Ramos (cell line): Measurements from ENCODE around the gene AS3MT.
"Not testable (repeated sequence)": the region's sequence is repeated elsewhere in the genome, so short reads cannot be mapped to it uniquely, and the experiment has no call there.

Experiments
- in situ Hi-C: fragments of 300-500 bp; cut with MboI; formaldehyde crosslinking; loops from one replicate; pipeline ENCODE4 v1.14.3; 2022; ENCODE audit warnings: low sequenced_read_pairs; ENCODE audit not compliant: unreplicated experiment

AS3MT gene

DNA sequence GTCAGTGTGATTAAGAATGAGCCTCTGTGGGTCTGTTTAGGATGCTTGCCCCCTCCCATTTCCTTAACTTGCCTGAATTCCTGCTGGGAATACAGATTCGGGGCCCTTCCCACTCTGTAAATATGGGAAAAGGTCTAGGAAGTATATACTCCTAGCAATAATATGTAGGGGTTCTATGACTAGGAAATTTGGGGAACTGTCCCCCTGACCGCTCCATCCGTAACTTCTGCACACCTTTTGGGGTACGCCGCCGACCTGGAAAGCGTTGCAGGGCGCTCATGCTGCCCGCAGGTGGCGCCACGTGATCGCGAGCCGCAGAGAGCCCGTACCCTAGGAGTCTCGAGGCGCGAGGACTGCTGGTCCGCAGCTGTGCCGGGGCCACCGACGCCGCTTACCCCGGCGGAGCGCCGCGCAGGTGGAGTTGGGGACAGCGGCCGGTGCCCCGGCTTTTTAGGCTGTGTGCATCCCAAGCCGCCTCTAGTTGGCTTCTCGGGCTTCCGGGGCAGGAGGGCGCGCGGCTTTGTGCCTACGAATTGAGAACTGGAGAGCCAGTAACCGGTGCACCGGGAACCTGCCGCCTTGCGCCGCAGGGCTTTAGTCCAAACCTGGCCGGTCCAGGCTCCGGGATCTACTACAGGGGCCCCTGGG, 48.2 kb downstream of the AS3MT start:
- in situ Hi-C loops: loop anchor here (5.0 to 25.0 kb wide), 3 partner anchors 150 to 570 kb away; partner anchors contain the start of genes CALHM3 and NEURL1

DNA sequence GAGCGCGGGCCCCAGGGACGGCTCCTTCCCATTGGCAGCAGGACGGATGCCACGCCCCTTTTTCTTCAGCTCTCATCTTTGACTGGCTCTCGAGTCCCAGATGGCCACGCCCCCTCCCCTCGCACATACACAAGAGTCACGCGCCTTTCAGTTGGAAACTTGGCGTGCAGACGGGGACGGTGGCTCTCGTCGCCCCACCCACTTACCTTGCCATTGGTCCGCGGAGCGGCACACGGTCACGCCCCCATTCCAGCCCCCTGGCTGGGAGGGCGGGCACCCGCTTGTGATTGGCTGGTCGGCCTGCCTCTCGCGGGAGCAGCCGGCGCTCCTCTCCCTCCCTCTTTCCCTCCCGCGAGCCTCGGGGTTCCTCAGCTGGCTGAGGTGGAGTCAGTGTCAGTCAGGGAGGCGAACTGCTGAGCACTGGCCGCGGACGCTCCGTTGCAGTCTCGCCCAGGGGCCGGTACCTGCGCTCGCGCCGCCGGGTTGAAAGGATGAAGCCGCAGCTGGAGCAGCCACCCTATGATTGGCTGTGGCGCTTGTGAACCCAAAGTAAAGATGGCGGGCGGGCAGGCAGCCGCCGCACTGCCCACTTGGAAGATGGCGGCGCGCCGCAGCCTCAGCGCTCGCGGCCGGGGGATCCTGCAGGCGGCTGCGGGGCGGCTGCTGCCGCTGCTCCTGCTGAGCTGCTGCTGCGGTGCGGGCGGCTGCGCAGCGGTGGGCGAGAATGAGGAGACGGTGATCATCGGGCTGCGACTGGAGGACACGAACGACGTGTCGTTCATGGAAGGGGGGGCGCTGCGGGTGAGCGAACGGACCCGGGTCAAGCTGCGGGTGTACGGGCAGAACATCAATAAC, 48.9 kb downstream of the AS3MT start, which contains the start of gene CNNM2:
Gene CNNM2, plus strand, starts transcription at position 333 of the 855 bp plus-strand sequence. Its CDS starts 187 bp downstream, at position 520.
- in situ Hi-C loops: loop anchor here (5.0 to 25.0 kb wide), 3 partner anchors 149 to 569 kb away; partner anchors contain the start of genes CALHM3 and NEURL1

DNA sequence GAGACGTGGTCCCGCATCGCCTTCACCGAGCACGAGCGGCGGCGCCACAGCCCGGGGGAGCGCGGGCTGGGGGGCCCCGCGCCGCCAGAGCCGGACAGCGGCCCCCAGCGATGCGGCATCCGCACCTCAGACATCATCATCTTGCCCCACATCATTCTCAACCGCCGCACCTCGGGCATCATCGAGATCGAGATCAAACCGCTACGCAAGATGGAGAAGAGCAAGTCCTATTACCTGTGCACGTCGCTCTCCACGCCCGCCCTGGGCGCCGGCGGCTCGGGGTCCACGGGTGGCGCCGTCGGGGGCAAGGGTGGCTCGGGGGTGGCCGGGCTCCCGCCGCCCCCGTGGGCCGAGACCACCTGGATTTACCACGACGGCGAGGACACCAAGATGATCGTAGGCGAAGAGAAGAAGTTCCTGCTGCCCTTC, 49.6 kb downstream of the AS3MT start:
- in situ Hi-C loops: loop anchor here (5.0 to 25.0 kb wide), 3 partner anchors 148 to 568 kb away; partner anchors contain the start of genes CALHM3 and NEURL1

DNA sequence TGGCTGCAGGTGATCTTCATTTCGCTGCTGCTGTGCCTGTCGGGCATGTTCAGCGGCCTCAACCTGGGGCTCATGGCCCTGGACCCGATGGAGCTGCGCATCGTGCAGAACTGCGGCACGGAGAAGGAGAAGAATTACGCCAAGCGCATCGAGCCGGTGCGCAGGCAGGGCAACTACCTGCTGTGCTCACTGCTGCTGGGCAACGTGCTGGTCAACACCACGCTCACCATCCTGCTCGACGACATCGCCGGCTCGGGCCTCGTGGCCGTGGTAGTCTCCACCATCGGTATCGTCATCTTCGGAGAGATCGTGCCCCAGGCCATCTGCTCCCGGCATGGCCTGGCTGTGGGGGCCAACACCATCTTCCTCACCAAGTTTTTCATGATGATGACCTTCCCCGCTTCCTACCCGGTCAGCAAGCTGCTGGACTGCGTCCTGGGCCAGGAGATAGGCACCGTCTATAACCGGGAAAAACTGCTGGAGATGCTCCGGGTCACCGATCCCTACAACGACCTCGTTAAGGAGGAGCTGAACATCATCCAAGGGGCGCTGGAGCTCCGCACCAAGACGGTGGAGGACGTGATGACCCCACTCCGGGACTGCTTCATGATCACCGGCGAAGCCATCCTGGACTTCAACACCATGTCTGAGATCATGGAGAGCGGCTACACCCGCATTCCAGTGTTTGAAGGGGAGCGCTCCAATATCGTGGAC, 50.1 kb downstream of the AS3MT start:
- in situ Hi-C loops: loop anchor here (5.0 to 25.0 kb wide), 3 partner anchors 148 to 568 kb away; partner anchors contain the start of genes CALHM3 and NEURL1

DNA sequence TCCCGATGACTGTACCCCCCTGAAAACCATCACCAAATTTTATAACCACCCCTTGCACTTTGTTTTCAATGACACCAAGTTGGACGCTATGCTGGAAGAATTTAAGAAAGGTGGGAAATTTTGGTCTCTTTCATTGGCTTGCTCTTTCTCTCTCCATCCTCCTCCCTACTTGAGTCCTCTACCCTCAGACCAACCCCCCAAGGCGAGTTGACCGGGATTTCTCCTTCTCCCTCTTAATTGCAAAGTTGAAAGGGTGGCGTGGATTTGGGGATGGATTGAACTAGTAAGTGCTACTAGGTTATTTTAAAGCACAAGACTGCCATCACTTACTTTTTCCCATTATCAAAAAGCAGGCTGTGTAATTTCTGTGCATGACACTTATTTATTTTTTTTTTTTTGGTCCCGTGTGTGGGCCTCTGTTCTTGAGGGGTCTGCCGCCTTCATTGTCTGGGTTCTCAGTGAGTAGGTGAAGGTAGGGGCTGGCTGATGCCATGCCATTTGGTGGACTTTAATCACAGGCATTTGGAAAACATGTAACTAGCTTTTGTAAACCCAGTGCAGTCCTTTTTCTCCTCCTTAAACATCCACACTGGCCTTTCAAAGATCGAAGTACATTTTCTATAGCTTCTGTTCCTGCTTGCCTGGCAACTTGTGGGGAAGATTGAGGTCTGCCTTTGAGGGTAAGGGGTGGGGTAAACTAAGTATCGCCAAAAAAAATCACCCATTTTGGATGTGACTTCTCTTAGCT, 50.9 kb downstream of the AS3MT start:
- in situ Hi-C loops: loop anchor here (5.0 to 25.0 kb wide), 3 partner anchors 147 to 567 kb away; partner anchors contain the start of genes CALHM3 and NEURL1

DNA sequence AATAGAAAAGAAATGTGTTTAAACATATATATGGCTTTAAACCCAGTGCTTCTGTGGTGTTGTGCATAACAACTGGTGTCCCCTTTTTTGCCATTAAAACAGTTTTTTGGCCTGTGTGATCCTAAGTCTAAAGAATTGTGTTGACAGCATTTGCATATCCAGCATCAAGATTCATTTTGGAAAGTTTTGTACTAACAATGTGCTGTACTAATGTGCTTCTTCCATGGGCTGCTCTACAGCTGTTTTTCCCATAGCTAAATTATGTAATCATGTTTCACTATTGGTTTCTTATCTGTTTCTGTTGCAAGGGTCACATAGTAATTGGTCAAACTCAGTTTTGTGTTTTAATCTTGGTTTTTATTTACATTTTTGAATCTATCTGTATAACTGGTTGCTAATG, 54.3 kb downstream of the AS3MT start:
- in situ Hi-C loops: loop anchor here (25.0 kb wide), 1 partner anchor 564 kb away; the partner anchor contains the start of genes CALHM3 and NEURL1

DNA sequence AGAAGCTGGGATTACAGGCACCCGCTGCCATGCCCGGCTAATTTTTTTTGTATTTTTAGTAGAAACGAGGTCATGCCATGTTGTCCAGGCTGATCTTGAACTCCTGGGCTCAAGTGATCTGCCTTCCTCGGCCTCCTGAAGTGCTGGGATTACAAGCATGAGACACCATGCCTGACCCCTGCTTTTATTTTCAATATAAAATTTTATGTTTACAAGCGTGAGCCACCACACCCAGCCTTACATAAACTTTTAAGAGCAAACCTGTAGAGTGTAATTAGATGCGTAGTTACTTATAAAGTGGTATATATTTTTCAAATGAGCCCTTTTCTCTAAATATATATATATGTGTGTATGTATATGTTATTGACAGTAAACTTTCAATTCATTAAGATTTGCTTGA, 57.6 kb downstream of the AS3MT start:
- in situ Hi-C loops: no loop called here

DNA sequence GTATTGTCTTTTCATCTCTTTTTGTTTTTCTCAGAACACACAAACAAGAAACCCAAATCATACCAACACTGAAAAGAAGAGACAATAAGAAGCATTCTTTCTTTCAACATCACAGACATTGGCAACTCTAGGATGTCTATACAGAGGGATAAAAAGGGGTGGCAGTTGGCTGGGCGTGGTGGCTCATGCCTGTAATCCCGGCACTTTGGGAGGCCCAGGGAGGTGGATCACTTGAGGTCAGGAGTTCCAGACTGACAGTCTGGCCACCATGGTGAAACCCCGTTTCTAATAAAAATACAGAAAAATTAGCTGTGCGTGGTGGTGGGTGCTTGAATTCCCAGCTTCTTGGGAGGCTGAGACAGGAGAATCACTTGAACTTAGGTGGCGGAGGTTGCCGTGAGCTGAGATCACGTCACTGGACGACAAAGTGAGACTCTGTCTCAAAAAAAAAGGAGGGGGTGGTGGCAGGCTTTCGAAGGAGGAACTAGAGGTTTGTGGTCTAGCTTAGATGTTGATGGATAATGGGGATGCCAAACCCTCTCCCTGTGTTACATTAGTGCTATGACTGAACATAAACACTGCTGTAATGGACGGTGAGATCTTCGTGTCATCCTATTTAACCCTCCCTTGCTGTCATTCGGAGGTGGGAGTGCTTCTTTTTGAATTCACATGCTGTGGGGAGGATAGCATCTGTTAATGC, 58.2 kb downstream of the AS3MT start:
- in situ Hi-C loops: no loop called here

DNA sequence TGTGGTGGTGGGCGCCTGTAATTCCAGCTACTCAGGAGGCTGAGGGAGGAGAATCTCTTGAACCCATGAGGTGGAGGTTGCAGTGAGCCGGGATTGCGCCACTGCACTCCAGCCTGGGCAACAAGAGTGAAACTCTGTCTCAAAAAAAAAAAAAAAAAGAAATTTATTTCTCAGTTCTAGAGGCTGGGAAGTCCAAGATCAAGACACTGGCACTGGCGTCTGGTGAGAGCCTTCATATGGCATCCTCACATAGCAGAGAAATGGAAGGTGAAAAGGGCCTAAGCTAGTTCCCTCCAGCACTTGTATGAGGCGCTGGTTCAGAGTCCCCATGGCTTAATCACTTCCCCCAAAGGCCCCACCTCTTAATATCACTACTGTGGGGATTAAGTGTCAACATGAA, 59.2 kb downstream of the AS3MT start:
- in situ Hi-C loops: not testable (repeated sequence)

DNA sequence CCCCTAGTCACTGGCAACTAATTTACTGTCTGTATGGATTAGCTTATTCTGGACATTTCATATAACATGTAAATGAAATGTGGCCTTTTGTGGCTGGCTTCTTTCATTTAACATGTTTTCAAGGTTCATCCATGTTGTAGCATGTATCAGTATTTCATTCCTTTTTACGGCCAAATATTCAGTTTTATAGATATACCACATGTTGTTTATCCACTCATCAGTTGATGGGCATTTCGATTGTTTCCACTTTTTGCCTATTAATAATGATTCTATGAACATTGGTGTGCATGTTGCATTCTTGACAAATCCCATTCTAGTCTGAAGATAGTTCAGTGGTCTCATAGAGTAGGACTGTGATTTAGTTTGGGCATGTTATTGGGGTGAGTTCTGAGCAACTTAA, 61.5 kb downstream of the AS3MT start:
- in situ Hi-C loops: no loop called here

DNA sequence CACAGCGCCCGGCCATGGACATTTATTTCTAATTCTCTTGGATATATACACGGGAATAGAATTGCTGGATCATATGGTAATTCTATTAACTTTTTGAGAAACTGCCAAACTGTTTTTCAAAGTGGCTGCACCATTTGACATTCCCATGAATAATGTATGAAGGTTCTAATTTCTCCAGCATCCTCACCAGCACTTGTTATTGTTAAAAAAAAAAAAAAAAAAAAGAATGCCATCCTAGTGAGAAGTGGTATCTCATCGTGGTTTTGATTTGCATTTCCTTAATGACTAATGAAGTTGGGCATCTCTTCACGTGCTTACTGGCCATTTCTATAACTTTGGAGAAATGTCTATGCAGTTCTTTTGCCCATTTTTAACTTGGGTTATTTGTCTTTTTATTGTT, 62.4 kb downstream of the AS3MT start:
- in situ Hi-C loops: no loop called here

DNA sequence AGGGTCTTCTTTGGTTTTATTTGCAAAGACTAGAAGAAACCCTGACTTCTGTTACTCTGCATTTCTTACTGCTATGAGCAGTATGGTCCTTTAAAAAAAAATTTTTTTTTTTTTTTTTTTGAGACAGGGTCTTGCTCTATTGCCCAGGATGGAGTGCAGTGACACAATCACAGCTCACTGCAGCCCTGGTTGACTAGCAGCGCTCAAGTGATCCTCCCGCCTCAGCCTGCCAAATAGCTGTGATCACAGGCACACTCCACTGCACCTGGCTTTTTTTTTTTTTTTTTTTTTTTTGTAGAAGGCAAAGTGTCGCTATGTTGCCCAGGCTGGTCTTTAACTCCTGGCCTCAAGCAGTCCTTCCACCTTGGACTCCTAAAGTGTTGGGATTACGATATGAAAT, 66.2 kb downstream of the AS3MT start:
- in situ Hi-C loops: no loop called here

DNA sequence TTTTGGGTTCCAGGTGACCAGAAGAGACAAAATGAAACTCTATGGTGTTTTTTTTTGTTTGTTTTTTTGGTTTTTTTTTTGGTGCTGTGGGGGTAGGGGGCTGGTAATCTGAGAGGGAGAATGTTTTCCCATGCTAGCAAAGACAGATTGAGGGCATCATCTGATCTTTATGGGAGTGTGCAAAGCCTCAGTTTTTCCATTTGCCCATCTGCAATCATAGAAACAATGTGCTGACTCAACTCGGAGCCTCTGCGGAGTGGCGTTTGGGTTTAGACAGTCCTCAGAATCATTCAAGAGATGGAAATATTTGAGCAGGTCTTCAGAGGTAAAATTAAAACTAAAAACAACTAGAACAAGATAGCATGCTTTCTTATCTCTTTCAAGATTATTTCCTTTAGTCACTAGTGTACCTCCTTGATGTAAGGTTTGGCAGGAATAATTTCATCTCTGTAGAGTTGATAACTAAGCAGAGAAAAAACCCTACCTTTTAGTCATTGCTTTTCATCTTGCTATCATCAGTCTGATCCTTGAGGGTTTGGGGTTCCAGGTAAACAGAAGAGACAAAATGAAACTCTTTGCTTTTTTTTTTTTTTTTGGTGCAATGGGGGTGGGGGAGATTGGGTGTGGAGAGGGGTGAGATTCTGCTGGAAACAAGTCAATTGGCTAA, 66.8 kb downstream of the AS3MT start:
- in situ Hi-C loops: no loop called here

DNA sequence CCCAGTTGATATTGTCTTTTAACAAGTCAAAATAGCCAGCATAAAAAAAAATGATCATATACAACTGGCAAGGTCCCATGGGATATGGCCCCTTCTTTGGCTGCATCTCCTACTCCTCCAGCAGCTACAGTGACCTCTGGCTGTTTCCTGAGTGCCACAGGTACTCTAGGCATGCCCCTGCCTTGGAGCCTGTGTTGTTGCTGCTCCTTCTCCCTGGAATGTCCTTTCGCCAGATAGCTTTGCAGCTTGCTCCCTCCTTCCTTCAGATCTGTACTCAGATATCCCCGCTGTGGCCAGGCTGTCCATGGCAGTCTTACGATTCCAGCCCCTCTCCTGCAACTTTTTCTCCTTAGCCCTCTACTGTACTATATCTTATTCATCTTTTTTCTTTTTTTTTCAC, 72.1 kb downstream of the AS3MT start:
- in situ Hi-C loops: no loop called here

DNA sequence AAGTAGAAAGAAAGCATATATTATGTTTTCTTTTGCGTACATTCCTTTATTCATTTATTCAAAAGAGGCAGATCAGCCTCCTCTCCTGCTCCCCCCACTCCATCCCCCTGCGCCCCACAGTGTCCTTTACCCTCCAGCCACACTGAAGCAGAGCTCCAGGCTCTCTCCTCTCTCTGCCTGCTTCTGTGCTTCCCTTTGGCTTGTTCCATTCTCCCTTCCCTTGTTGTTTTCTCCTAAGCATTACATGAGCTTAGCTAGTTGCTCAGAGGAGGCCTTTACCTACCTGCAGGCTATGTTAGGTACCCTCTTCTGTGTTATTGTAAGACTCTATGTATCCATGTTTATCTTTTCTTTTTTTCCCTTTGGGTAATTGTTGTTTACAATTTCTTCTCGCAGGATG, 76.2 kb downstream of the AS3MT start:
- in situ Hi-C loops: no loop called here

DNA sequence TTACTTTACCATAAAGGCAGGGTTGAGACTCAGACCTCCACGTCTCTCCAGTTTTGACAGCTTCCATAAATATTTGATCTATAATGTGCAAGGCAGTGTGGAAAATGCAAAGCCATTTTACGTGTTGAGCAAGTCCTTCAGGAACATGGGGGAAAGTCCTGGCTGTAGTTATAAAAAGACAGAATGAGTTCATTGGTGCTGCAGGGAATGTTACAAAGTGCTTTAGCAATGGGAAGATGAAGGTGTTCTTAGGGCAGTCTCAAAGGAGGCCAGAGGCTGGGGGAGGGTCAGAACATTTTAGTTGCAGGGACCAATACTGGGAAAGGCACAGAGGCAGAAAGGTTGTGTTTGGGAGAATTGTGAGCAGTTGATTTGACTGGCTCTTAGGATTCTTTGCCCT, 76.7 kb downstream of the AS3MT start:
- in situ Hi-C loops: no loop called here

DNA sequence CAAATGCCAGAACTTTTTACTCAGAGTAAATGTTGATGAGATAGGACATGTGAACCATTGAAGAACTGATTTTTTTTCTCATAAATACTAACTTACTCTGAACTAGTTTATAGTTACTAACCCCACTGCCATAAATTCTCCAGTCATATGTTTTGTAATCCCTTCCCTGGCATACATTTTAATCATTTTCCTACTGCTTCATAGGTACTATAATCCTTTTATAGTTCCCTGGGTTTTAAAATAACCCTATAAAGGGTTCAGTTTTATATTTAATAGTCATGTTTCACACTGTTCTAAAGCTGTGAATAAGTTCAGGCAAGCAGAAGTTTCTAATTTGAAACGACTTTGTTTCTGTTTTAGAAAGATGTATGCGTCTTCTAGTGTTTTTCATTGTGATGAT, 77.7 kb downstream of the AS3MT start:
- in situ Hi-C loops: no loop called here

DNA sequence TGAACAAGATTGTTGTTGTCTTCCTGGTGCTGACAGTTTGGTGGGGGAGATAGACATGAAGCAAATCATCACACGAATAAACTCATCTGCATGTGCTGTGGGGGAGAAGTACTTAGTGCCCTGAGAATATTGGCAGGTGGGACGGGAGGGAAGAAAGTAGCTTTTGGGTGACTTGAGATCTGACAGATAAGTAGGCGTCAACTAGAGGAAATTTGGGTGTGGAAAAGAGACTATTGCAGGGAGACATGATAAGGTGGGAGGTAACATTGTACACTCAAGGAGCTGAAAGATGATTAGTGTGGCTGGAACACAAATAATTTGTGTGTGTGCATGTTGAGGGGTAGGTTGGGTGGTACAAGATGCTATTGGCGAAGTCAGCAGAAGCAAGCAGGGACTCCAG, 78.9 kb downstream of the AS3MT start:
- in situ Hi-C loops: no loop called here

DNA sequence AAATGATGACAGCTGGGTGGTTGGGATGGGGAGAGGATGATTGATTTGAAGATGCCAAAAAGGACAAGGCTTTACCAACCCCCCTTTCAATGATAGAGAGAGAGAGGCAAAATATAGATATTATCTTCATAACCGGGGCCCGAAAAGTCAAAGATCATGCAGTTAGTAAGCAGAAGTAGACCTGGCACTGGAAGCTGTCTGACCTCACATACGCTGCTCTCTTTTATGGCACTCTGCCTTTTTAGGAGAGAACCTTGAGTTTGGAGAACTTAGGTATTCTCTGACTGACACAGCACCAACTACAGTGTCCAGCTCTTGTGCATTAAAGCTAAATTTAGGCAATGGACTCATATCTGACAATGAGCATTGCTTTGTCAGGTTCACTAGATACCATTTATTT, 79.5 kb downstream of the AS3MT start:
- in situ Hi-C loops: no loop called here
